HG03460 (cell line): ENCODE measurements around the gene SVBP.

Experiments used
- ATAC-seq: cut with Tn5 transposase; IDR thresholded peaks from one replicate; pipeline ENCODE4 v1.9.1; 2021; ENCODE audit not compliant: unreplicated experiment

The SVBP gene

DNA sequence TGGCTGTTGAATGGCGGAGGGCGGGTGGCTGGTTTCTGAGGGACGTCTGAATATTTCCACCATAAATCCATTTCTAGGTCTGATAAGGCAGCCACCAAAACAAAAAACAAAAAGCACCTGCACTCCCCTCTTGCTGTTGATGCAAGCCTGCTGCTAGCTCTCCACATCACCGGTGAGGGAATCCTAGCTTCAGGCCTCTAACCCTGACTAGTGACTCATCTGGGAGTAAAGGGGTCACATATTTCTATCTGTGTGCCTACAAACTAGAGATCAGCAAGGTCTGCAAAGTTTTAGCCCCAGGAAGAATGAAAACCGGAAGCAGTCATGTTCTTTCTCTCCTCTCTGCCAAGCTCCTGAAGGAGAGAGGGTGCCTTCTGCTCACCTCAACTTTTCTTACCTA is 10.6 kb downstream of the SVBP start:
- no peak for ATAC-seq

DNA sequence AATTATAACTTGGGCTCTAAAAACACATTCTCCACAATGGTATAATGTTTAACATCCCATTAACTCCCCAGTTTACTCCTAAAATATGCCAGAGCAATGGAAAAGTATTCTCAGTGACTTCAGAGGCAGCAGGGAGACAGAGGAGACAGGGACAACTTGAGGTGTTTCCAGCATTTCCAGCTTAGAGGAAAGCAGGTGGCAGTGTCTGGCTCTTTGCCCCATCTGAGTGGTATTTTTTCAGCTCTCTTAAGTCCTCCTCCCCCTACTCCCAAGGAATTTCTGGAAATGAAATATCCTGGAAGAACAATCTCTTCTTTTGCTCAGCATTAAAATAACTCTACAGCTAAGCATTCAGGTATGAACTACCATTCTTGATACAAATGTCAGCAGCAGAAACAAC is 11.0 kb downstream of the SVBP start:
- no peak for ATAC-seq

DNA sequence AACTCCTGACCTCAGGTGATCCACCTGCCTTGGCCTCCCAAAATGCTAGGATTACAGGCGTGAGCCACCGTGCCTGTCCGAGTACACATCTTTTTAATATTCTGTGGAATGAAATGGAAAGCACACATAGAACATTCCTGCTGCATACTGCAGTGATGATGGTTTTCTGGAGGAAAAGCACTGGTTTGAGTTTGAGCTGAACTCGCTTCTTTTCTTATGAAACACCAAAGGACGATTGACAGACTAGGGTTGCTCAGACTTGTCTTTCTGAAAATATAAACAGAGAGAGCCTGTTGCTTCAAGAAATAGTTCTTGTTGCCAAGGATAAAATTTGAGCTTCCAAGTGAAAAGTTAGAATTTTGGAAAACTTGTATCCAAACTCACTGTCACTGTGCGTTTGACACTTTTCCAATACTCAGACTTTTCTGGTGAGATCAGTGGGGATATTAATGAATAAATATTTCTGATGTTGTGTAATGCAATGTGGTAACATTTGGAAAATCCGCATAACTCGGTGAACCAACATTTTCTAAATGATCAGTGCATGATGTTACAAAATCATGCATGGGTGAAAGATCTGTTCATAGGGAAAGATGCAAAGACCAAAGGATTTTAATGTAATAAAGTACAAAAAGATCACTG is 15.2 kb downstream of the SVBP start:
- ATAC-seq = no peak

DNA sequence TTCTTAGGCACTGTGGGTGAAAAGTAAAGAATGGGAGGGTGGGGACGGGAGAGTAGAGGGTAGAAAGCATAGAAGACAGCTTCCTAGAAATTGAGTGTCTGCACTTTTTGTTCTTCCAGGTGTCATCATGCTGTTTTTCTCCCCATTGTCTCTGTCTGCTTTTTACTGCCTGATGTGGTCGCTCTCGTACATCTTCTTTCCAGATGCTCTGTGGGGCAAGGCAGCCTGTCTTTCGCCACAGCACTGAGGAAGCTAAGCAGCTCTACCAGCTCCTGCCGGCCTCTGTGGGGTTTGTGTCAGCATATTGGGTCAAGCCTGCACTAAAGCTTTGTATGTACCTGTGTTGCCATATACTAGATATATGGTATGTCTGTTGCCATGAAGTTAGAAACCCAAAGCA is 19.2 kb downstream of the SVBP start:
- no peak for ATAC-seq

DNA sequence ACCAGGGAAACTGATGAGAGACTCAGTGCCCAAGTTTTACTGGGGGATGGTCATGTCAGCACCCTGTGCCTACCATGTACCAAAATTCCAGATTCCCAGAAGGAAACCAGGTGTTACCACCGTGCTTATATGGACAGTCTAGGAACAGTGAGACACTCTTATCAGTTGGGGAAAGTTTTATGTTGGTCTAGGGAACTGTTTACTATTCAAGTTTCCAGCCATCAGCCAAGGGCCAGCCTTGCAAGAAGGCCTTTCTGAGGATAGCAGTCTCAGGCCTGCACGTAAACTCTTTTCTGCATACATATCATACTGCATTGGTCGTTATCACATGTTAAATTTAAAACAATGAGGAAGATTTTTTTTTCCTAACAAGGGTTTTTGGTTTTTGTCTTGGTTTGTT is 19.8 kb downstream of the SVBP start:
- ATAC-seq = no peak

DNA sequence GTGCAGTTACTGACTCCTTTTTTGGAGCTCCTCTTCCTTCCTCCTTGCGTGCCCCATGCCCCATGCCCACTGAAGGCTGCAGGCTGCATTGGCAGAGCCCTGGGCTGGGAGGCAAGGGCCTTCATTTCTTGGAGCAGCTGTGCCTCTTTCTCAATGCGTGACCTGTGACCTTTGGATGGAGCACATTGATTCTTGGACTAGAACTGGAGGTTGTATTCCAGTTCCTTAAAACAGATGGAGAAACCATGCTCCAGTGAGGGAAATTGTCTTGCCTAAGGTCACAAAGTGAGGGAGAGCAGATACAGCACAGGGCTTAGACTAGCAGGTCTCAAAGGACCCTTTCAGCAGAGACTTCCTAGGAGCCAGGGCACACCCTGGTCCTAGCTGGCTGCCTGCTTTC is 23.4 kb downstream of the SVBP start:
- ATAC-seq = no peak

DNA sequence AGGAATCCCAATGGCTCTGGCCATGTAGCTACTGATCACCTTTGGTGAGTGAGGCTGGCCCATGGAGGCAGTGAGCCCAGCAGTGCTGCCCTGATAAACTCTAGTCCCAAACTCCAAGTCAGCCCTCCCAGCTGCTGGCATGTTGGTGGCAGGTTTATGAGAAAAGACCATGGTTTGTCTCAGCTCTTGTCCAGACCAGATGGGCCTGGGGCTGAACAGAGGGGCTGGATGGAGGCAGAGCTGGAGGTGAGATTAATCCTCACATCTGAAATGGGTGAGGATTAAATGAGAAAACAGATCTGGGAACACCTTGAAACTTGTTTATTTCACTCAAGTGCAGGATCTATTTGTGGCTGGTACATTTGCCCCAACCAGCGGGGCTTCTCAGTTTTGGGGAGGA is 29.2 kb downstream of the SVBP start:
- no peak for ATAC-seq

DNA sequence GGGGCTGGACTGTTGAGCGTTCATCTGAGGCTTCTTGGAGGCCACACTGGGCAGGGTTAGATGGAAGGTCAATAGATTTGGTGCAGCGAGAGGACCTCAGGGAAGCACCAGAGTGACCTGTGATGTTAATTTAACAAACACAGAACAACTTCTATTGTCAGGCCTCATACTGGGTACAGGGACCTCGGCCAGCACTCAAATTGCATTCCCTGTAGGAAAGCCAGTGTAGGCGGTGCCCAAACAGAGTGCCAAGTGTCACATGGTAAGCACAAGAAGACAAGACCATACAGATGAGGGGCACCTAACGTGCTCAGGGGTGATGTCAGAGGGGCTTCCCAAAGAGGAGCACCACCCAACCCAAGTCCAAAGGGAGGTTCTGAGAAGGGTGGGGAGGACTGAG is 31.1 kb downstream of the SVBP start:
- ATAC-seq = no peak

DNA sequence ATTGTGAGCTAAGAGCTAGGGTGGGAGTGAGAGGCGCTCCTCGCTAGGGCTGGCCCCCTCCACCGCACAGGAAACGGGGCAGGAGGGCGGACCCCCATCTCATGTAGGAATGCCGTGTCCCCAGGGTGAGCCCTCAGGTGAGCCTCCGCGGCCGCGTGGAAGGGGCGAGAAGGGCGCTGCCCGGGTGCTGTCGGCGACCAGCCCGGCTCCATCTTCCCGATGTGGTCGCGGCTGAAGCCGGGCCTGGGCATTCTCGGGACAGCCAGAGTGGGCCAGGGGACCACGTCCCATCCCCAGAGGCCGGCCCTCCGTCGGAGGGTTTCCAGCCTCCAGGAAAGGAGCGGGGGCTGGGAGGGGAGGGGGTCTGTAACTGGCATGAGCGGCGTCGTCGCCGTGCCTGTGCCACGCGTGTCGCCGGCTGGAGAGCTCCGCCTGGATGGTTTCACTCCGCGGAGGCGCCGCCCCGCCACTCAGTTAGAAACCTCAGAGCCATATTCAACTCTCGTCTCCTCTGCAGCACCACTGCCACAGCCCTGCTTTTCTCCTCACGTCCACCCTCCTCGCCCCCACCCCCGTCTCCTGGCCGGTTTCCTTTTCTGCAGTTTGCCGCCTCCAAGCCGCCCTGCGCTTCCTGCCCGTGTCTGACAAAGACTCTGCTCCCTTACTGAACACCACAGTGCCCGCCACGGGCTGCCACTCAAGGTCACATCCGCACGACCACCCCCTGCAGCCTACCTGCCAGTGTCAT is 32.1 kb downstream of the SVBP start, which contains the start of gene TMEM269:
TMEM269 (plus strand) TSS at position 46 of the 748 bp plus-strand sequence. CDS start 4,903 bp downstream, outside the sequence.
- no peak for ATAC-seq

DNA sequence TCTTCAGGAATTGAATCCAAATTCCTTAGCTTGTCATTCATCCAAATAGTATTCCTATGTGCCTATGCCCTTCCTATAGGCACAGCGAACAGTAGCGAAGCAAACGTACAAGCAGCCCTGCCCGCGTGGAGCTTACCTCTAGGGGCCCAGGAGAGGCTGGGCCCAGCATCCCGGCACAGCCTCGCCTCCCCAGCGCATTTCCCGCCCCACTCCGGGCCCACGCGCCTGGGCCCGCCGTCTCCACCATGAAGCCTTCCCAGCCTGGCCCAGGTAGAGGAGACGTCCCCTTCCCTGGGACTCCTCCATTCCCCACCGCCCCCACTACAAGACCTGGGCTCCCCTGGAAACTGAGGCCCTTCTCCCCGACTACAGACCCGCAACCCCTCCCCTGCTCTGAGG is 32.7 kb downstream of the SVBP start:
- ATAC-seq = no peak

DNA sequence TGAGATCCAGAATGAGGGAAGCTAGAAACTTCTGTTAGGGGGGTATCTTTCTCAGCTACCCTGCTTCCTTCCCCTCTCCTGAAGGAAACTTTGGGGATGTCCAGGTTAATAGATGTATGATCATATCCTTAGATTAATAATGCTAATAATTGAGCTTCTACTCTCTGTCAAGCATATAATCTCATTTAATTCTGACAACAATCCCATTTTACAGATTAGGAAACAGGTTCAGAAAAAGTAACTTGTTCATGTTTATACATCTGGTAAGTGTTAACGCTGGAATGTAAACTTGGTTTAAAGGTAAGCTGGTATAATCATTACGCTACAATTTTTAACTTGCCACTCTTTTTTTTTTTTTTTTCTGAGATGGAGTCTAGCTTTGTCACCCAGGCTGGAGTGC is 34.1 kb downstream of the SVBP start:
- ATAC-seq = no peak

DNA sequence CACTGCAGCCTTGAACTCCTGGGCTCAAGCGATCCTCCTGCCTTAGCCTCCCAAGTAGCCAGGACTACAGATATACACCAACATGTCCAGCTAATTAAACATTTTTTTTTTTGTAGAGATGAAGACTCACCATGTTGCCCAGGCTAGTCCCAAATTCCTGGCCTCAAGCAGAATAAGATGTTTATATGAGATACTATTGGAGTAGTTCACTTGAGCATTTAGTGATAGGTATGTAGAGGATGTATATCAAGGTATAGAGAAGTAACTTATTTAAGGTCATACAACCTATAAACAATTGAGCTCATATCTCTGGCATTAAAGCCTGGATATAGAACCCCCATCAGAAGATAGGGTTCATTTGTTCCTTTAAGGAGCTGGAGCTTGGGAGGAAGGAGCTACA is 37.0 kb downstream of the SVBP start:
- no peak for ATAC-seq

DNA sequence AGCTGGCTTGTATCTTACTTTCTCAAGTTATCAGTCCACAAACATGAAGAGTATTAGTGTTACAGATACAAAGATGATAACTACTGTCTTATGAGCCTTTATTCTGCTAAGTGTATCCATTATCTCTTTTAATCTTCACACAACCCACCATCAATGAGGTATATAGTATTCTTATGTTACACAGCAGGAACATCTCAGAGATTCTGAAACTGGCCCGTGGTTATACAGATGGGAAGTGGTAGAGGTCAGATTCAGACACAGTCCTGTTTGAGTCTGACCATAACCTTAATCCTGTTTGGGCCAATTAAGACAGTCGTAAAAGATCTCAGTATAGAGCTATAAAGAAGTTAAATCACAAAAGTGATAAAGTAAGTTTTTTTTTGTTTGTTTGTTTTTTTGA is 37.5 kb downstream of the SVBP start:
- ATAC-seq = no peak

DNA sequence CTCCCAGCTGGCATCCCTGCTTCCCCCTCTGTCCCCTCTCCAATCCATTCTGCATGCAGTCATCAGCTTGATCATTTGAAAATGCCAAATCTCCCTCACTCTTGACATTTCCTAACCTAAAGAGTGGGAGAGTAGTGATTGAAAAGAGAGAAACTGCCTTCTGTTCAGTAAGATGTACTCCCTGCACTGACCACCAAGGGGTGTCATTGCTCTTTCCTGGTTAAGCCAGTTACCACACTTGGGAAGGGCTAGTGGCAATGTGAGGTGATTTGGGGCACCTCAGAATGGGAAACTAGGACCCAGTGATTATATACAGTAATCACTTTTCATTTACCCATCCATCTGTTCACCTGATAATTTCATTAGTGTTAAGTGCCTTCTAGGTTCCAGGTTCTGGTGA is 39.3 kb downstream of the SVBP start:
- no peak for ATAC-seq

DNA sequence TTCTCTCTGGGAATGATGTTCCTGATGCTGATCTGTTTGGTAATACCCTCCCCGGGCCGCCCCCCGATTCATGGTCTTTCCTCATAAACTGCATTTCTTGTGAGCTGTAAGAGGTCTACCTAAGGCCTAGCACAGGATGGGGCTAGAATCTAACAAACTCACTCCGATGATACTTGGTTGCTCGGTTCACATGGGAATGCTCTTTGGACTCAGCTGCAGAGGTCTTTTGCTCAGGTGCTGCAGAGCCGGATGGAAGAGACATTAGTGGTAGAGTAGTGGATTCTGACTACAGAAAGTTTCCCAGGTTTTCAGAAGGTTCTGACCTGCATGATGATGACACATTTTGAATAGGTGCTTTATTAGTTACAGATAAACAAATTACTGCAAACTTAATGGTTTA is 40.7 kb downstream of the SVBP start:
- ATAC-seq = no peak

DNA sequence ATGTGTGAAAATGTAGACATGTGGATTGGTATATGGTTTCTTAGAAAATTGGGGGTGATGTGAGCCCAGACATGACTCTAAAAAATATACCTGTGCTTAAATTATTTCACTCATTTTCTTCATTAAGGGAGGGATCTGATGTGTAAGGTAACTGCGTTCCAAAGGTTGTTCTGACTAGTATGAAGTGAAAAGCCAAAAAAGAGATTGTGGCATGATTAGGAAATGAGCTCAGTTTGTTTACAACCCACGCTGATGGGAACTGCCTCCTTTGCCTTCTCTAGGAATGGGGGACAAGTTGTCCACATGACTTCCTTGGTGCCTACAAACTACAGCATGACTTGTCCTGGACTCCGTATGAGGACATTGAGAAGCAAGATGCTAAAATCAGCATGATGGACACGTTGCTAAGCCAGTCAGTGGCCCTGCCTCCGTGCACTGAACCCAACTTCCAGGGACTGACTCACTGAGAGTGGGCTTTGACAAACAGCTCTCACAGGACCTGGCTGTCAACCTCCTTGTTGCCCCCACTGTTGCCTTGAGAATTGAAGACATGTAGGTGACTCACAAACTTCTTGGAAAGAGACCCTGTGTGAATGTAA is 42.2 kb downstream of the SVBP start:
- no peak for ATAC-seq

DNA sequence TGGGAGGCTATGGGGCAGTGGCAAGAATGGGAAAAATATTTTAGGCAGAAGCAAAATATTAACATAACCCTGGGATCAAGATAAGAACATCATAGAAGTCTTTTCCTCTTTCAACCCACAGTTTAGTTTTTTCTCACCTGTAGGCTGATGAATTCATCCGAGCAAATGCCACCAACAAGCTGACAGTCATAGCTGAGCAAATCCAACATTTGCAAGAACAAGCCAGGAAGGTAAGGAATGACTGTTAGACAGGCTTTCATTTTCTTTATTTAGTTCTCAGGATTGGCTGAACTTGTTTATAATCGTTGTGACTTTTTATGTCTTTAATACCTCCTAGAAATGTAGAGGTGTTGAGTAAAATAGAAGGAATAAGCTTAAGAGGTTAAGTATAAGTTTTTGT is 43.8 kb downstream of the SVBP start:
- ATAC-seq = no peak

DNA sequence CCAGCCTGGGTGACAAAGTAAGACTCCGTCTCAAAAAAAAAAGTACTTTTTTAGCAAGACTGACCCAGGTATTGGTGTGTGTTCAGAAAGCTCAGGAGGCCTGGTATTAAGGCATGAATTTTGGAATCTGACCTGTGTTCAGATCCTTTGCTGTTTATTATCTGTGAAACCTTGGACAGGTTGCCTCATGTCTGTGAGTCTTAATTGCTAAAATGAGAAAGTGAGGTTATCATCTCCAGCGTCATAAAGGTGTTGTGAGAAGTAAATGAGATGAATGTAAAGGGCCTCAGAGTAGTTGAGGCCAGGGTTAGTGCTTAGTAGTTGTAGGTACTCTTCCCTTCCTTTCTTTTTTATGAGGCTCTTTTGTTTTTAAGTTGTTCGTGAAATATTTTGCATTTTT is 47.4 kb downstream of the SVBP start:
- ATAC-seq = no peak

DNA sequence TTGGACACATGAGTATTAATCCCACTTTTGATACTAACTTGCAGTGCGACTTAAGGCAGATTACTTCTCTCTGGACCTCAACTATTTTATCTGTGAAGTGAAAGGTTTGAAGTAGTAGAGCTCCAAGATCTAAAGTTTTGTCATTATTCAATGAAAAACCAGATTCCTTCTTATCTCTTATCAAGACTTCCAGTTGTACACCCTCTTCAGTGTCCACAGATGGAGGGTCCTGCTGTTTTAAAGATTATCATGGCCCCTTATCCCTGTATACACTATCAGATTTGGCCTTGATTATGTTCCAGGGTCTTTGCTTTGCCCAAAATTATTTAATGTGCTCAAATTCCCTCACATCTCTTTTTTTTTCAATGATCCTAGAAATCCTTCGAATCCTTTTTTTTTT is 49.0 kb downstream of the SVBP start:
- no peak for ATAC-seq

DNA sequence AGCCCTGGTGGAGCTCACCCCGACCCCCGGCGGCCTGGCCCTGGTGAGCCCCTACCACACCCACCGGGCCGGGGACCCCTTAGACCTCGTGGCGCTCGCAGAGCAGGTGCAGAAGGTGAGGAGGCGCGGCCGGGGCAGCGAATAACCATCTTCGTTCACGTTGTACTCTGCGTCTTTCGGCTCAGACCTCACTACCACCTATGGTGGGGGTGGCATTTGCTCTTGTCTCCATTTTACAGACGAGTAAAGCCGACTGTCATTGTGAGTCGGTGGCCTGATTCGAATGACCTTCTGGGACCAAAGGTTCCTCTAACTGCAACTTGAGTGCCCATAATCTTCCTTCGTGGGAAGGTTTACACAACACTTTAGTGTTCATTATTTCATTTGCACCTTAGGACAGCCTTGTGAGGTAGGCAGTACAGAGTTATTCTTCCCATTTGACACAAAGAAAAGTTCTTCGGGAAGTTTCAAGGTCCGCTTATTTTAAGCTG is 49.6 kb downstream of the SVBP start:
- peak; percentile 28 for ATAC-seq

DNA sequence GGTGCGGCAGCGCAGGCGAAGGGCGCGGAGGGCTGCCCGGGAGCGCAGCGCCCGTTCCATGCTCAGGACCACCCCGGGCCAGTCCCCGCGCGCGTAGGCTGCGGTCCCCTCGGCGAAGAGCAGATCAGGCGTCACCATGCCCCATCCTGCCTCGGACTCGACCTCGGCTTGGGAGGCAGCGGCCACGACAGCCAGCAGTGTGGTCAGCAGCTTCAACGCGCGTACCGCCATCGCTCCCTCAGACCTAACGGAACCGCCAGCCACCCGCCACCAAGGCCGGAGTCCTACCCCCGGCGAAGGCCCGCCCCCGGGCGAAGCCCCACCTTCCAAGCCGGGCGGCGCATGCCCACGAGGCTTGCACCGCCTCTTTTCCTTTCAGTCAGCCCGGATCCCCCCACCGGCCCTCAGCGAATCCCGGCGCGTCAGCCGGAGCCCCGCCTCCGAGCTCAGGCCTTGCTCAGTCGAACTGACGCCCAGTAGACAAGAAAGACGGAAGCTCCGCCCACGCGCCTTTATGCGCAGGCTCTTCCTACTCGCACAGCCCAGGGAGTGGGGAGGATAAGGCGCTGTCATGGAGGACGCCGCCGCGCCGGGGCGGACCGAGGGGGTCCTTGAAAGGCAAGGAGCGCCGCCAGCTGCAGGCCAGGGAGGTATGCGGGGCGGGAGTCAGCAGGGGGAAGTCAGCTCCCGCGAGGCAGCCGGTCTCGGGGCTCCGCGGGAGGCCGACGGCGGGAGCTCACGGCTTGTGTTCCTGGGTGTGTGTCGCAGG is 50.3 kb downstream of the SVBP start, which contains the start of the genes C1orf50 and P3H1:
C1orf50 (plus strand) TSS at position 509 of the 769 bp plus-strand sequence; CDS start at position 572, 63 bp downstream.
P3H1 (minus strand) TSS at position 288 of the 769 bp plus-strand sequence; CDS start at position 231, 57 bp downstream.
- peak; percentile 90 for ATAC-seq
